GM12878 (cell line): ENCODE results near the gene PTPRC.

Source experiments
- BACH1 ChIP-seq: fragments of 450-650 bp; IDR thresholded peaks from 2 replicates; pipeline ENCODE4 v1.6.1; 2017; ENCODE audit warnings: mild to moderate bottlenecking, borderline replicate concordance
- BMI1 ChIP-seq: fragments of 450-650 bp; IDR thresholded peaks from 2 replicates; pipeline ENCODE4 v1.6.1; 2016; ENCODE audit warnings: mild to moderate bottlenecking, moderate library complexity, borderline replicate concordance
- CTCF ChIP-seq, 3 experiments: IDR thresholded peaks in 2 of 3; conservative IDR thresholded peaks in 1 of 3; 2 replicates each; pipeline ENCODE4 v1.5.1; 2011; ENCODE audit warnings: low read depth in 3 of 3, low read length in 3 of 3, mild to moderate bottlenecking in 3 of 3, control low read depth in 2 of 3, moderate library complexity in 2 of 3, inconsistent platforms in 1 of 3, mixed read lengths in 1 of 3; ENCODE audit not compliant: control insufficient read depth in 2 of 3, insufficient read depth in 1 of 3; ENCODE audit errors: extremely low read depth in 1 of 3
- EP300 ChIP-seq, 2 experiments: fragments of 150-350 bp in 1 of 2; IDR thresholded peaks; 2 replicates each; pipeline ENCODE4 v1.6.1; 2011 to 2012; ENCODE audit warnings: low read depth in 2 of 2, low read length in 2 of 2, borderline replicate concordance in 1 of 2, improper control_type of control experiment in 1 of 2, inconsistent platforms in 1 of 2; ENCODE audit not compliant: control insufficient read depth in 1 of 2
- POLR2AphosphoS5 ChIP-seq: IDR thresholded peaks from 2 replicates; pipeline ENCODE4 v1.6.1; 2011; ENCODE audit warnings: mild to moderate bottlenecking, low read length, inconsistent platforms
- REST ChIP-seq: IDR thresholded peaks from 2 replicates; pipeline ENCODE4 v1.6.1; 2012; ENCODE audit warnings: mild to moderate bottlenecking, low read depth, low read length

GRCh38 chr1:198610362-198610761 is 28.5 kb upstream of the PTPRC start:
- TF ChIP-seq EP300 (IDR thresholded peaks at IDR 0.05; ENCODE audit: borderline replicate concordance in 1 of 2, control insufficient read depth in 1 of 2, low read depth in 2 of 2, low read length in 2 of 2) (no peak), REST (no peak), BMI1 (no peak), POLR2AphosphoS5 (no peak), CTCF (IDR thresholded peaks at IDR 0.05 in 2 of 3, conservative IDR thresholded peaks at IDR 0.05 in 1 of 3; ENCODE audit: control insufficient read depth in 2 of 3, extremely low read depth in 1 of 3, insufficient read depth in 1 of 3, low read depth in 3 of 3, low read length in 3 of 3) (no peak), BACH1 (no peak)
